GM12892 (cell line): ENCODE data around the gene KIAA1217.

Experiments
- DNase-seq: peaks from one replicate; pipeline ENCODE4 v3.0.0; 2011; ENCODE audit not compliant: insufficient read length
- FAIRE-seq: peaks from 2 replicates; lab custom pipeline; 2011; peaks lifted over from hg19 to GRCh38; lab: Jason Lieb, UNC
- POLR2A ChIP-seq: IDR thresholded peaks from 2 replicates; pipeline ENCODE4 v1.6.1; 2011; ENCODE audit warnings: low read depth, low read length, control low read depth
- POLR2AphosphoS5 ChIP-seq: IDR thresholded peaks from 2 replicates; pipeline ENCODE4 v1.6.1; 2011; ENCODE audit warnings: low read depth, low read length, control low read depth
- TAF1 ChIP-seq: IDR thresholded peaks from 2 replicates; pipeline ENCODE4 v1.6.1; 2011; ENCODE audit warnings: low read depth, mild to moderate bottlenecking, control low read depth, low read length, borderline replicate concordance

KIAA1217 gene

DNA sequence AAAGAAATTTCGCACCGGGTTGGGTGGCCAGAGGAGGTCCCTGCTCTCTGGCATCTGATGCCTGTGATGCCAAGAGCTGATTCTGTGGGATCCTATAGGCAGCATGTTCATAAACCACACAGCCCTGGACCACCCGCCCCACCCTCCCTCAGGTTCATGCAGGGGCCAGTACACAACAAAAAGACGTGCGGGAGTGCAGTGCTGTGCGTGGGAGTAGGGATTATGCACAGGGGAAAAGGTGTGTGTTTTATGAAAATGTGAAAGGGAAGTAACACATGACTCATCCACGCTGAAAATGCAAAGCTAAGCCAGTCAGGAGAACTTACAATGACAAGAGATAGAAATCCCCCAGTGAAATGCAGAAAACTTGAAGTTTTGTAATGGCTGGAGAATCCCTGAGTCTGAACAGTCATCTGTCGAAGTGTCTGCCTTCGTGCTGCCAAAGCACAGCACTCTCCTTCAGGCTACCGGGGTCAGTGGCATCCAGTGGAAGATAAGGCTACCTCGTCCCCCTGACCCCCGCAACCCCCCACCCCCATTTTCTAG lies 1.1 kb downstream of the KIAA1217 start:
- TF ChIP-seq POLR2AphosphoS5: no peak
- TF ChIP-seq POLR2A: no peak
- TF ChIP-seq TAF1: no peak
- FAIRE-seq (peak; percentile 95), DNase-seq (peak; percentile 29)

DNA sequence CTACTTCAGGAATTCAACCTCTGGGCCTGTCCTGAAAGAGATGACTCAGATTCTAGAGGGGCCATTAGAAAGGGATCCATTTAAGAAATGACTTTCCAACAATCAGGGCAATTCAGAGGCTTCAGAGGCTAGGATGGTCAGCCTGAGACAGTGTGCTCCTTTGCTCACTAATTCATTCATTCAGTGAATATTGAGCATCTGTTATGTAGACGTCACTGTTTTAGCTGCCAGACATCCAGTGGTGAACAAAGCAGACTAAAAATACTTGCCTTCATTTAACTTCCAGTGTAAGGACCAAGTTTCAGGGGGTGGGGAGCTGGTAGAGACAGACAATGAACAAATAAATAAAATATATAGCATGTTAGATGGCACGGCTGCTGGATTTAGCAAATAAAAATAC lies 1.6 kb downstream of the KIAA1217 start:
- FAIRE-seq: no peak

DNA sequence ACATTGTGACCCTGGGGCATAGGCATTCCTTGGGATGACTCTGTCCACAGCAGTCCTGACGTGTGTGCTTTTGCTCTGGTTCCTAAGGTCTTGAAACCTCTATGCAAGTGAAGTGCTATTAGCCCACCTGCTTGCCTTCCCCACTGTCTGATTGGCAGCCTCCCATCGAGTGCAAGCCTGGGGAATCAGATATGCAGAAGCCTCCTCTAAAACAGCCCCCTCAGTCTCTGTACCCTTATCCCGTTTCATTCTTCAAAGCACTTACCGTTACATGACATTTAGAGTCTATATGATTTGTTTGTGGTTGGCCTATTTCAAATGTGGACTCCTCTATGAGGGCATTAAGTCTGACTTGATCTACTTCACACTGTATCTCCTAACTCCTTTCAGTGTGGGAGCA lies 4.3 kb downstream of the KIAA1217 start:
- TF ChIP-seq TAF1 (no peak), POLR2A (no peak), POLR2AphosphoS5 (no peak)
- DNase-seq: no peak
- peak; percentile 46 for FAIRE-seq

More for the DNA sequence above, 1.6 kb downstream of the KIAA1217 start:
- TF ChIP-seq POLR2A (no peak), POLR2AphosphoS5 (no peak), TAF1 (no peak)
- no peak for DNase-seq

DNA sequence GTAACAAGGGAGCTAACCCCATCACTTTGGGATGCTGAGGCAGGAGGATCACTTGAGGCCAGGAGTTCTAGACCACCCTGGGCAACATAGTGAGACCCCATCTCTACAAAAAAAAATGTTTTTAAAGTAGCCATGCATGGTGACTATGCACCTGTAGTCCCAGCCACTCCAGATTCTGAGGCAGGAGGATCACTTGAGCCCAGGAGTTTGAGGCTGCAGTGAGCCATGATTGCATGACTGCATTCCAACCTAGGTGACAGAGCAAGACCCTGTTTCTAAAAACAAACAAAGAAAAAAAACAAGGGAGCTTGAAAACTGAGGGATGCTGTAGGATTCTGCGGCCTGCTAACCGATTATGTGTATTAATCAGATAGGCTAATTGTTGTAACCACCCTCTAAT lies 4.9 kb downstream of the KIAA1217 start:
- no peak for FAIRE-seq
- TF ChIP-seq POLR2AphosphoS5 (no peak), POLR2A (no peak), TAF1 (no peak)
- no peak for DNase-seq

DNA sequence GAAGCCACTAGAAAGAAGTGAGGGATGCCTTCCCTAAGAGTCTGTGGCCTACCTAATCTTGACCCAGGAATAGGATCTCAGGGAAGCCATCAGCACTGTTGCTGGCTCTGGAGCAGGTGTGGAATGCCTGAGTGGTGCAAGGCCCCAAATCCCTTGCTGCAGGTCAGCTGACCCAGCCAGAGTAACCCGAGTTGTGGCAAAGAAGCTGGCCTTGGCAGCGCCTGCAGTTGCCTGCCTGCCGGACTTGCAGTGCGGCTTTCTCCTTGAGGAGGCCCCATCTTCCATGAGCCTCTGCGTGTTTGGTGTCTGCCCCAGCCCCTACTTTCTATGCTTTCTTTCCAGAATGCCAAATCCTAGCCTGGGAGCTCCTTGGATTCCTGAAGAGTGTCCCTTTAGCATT lies 5.8 kb downstream of the KIAA1217 start:
- FAIRE-seq (peak; percentile 42), DNase-seq (no peak)
- TF ChIP-seq TAF1: no peak
- no peak for TF ChIP-seq POLR2AphosphoS5
- TF ChIP-seq POLR2A: no peak

DNA sequence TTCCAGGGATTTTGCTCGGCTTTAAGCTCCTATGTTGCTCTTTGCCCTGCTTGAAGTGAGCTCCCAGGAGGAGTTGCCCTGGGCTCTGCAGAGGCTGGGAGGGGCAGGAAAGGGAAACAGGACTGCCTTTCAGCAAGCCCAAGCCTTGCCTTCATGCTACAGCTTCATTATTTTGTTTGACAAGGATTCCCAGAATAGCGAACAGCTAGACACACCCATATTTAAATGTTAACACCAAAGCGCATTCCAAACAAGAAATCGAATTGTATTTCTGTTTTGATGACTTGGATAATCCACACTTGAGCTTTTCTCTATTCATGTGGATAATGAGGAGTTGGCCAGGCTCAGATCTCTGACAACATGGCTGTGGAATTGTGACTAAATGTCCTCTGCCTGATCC lies 6.3 kb downstream of the KIAA1217 start:
- DNase-seq (no peak), FAIRE-seq (no peak)
- TF ChIP-seq POLR2A (no peak), POLR2AphosphoS5 (no peak), TAF1 (no peak)

DNA sequence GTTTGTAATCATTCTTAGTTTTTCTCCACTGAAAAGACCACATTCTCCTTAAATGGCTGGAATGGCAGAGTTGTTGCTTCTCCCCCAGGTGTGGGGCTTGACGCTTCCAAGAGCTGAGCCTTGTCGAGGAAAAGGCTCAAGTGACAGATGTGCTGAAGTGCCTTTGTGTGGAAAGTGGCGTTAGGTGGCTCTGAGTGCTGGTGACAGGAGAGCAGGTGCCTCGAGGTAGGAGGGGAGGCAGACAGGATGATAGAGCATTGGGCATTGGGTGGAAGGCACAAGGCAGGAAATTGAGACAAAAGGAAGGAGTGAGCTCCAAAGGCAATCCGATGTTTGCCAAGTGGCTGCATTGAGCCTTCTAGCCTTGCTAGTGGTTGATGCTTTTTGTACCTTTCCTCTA lies 6.7 kb downstream of the KIAA1217 start:
- TF ChIP-seq TAF1 (no peak), POLR2A (no peak), POLR2AphosphoS5 (no peak)
- no peak for FAIRE-seq
- no peak for DNase-seq

DNA sequence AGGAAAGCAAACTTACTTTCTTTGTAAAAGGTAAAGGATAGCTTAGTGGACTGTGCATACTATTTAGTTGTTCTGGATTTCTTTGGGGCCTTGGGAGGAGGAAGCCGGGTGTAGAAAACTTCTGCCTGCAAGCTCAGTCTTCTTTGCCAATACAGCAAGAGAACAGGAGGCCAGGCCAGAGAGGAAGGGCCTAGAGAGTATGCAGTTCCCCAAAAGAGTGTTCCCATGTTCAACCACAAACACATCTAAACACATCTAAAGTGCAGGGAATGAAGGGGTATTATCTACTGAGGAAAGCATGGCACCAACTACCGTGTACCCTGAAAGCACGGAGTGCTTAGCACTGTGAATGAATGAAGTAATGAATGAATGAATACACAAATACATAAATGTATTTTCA lies 11.0 kb downstream of the KIAA1217 start:
- TF ChIP-seq POLR2AphosphoS5 (no peak), TAF1 (no peak), POLR2A (no peak)
- FAIRE-seq: no peak

DNA sequence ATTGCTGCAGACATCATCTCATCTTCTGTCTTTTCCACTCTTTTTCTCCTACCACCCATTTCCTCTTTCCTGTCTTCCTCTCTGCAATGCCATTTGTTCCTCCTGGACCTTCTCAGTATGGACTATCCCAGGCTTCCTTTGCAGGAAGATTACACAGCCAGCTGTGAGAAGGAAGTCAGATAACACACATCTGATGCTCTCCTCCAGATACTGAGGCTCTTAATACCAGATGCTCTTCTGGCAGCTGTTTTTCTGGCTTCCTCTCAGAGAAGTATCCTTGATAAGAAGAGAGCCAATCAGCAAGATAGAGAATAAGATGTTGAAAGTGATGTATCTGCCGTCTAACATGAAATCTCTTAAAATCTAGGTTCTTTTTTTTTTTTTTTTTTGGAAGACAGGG lies 14.4 kb downstream of the KIAA1217 start:
- DNase-seq (no peak), FAIRE-seq (peak; percentile 38)
- no peak for TF ChIP-seq POLR2AphosphoS5
- no peak for TF ChIP-seq POLR2A
- no peak for TF ChIP-seq TAF1

More for the DNA sequence above, 11.0 kb downstream of the KIAA1217 start:
- DNase-seq: no peak

DNA sequence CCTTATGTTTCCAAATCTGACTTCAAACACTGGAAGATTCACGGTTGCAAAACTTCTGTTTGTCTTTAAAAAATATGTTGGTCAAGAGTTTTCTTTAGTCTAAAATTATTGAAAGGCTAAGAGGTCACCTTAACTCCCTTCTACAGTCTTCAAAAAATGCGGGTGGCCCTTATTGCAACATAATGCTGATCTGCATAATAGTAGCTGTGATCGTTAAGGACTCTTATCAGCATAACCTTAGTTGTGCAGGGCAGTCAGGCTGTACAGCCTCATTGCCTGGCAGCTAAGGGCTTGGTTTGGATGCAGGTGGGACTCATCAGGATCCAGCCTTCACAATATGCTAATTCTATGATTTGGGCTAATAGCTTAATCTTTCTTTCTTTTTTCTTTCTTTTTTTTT lies 15.0 kb downstream of the KIAA1217 start:
- no peak for TF ChIP-seq POLR2A
- no peak for TF ChIP-seq TAF1
- no peak for TF ChIP-seq POLR2AphosphoS5
- FAIRE-seq: no peak
- no peak for DNase-seq

DNA sequence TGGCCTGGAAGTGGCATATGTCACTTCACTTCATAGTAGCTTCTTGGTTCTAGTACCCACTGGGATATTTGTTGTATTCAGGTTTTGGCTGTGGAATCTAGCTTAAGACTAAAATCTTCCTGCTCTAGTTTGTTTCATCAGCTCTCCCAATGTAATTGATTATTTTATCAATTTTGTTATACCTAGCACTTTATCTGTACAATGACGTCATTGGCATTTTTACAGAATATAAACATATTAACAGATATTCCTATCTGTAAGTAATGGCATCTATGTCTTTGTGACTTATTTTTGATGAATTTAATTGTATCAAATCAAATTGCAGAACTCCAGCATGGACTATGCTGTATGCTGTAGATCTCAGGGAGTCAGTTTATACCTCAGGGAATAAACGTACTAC lies 19.7 kb downstream of the KIAA1217 start:
- no peak for DNase-seq
- FAIRE-seq: no peak
- no peak for TF ChIP-seq TAF1
- no peak for TF ChIP-seq POLR2A
- no peak for TF ChIP-seq POLR2AphosphoS5

DNA sequence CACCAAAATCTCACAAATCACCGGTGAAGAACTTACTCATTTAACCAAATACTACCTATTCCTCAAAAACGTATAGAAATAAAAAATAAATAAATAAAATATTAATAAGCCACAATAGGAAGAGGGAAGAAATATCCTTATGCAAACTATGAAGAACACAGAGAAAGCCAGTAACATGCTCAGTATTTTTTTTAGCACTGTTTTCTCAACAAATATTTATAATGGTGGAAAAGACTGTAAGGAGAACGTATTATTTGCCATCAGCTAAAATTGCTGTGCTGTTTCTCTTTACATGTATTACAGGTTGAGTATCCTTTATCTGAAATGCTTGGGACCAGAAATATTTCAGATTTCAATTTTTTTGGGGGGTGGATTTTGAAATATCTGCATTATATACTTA lies 21.0 kb downstream of the KIAA1217 start:
- DNase-seq: no peak
- TF ChIP-seq TAF1 (no peak), POLR2AphosphoS5 (no peak), POLR2A (no peak)
- FAIRE-seq: no peak
